ENCODE data around the gene EBLN1.

EBLN1 gene

DNA sequence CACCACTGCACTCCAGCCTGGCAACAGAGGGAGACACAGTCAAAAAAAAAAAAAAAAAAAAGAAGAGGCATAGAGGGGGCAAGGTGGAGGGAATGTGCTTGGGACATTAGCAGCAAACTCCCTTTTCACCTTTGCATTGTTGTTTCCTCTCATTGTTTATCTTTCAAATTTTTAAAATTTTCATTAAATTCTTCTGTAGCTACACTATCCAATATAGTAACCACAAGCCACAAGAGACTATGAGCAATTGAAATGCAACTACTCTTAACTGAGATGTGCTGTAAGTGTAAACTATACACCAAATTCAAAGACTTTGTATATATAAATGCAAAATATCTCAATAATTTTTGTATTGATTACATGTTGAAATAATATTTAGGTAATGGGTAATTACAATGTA, 43.4 kb downstream of the EBLN1 start:
- DNase-seq (ENCODE audit: low read depth), result no peak
- no peak for TF ChIP-seq CTCF (IDR thresholded peaks at IDR 0.05; ENCODE audit: control insufficient read depth, extremely low read depth, insufficient read depth)
- no peak overlapping the region for H3K4me3 ChIP-seq (ENCODE audit: low read depth, low read length)

GRCh38 chr10:22171131-22171530, 46.7 kb downstream of the EBLN1 start:
- no peak for DNase-seq (ENCODE audit: low read depth)
- no peak for TF ChIP-seq CTCF (IDR thresholded peaks at IDR 0.05; ENCODE audit: control insufficient read depth, extremely low read depth, insufficient read depth)
- no peak overlapping the region for H3K4me3 ChIP-seq (ENCODE audit: low read depth, low read length)

GRCh38 chr10:22170582-22170981, 47.2 kb downstream of the EBLN1 start:
- TF ChIP-seq CTCF (IDR thresholded peaks at IDR 0.05; ENCODE audit: control insufficient read depth, extremely low read depth, insufficient read depth), result no peak
- DNase-seq (ENCODE audit: low read depth), result no peak
- no peak overlapping the region for H3K4me3 ChIP-seq (ENCODE audit: low read depth, low read length)

- no peak overlapping the region for H3K4me3 ChIP-seq (ENCODE audit: low read depth, low read length)
- DNase-seq (ENCODE audit: low read depth), result no peak
- no peak for TF ChIP-seq CTCF (IDR thresholded peaks at IDR 0.05; ENCODE audit: control insufficient read depth, extremely low read depth, insufficient read depth)
These were observed 57.8 kb downstream of the EBLN1 start for GRCh38 chr10:22159979-22160378.

DNA sequence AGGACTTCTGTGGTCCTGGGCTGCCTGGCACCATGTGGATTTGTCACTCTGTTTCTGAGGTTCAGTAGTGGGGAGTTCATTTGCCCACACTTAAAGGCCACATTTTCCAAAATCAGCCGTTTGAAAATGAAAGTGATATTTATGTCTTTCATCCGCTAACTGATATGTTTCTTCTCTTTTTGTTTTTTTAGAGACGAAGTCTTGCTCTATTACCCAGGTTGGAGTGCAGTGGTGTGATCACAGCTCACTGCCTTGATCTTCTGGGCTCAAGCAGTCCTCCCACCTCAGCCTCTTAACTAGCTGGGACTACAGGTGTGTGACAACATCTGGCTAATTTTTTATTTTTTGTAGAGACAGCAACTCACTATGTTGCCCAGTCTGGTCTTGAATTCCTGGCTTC, 58.6 kb downstream of the EBLN1 start:
- no peak overlapping the region for H3K4me3 ChIP-seq (ENCODE audit: low read depth, low read length)
- DNase-seq (ENCODE audit: low read depth), result no peak
- no peak for TF ChIP-seq CTCF (IDR thresholded peaks at IDR 0.05; ENCODE audit: control insufficient read depth, extremely low read depth, insufficient read depth)

Measured in LNCaP clone FGC (cell line).